Measurements from ENCODE around the gene DHX29. TPM values are rescaled to one million over a fixed set of nuclear protein-coding genes. Genes with fewer than 3 reads are reported as not detected.

Gene DHX29
- polyA plus RNA-seq, 1 experiment: 2.9 TPM

DNA sequence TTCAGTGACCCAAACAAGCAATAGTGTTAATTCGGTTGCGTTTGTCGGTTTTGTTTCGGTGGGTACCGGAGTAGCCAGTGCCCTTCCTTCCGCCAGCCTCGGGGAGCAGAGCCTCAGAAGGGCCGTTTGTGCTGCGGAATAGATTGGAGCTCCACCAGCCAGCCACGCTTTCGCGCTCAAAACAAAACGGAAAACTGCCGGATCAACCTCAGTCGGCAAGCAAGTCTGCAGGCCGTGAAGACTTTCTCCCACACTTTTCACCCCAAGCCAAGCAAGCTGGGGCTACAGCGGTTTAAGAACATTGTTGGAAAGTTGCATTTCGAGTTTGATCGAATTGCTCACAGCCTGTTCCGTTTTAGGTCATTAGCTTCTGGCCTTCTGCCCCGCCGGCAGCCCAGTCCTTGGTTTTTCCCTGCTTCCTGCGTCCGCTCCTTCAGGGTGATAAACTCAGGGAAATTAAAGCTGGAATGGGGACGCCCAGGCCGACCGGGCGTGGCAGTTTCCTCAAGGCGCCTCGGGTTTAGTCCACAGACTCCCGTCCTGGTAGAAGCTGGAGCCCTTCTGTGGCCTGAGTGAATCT lies 73.3 kb downstream of the DHX29 start:
- TF ChIP-seq, protein P1, sequence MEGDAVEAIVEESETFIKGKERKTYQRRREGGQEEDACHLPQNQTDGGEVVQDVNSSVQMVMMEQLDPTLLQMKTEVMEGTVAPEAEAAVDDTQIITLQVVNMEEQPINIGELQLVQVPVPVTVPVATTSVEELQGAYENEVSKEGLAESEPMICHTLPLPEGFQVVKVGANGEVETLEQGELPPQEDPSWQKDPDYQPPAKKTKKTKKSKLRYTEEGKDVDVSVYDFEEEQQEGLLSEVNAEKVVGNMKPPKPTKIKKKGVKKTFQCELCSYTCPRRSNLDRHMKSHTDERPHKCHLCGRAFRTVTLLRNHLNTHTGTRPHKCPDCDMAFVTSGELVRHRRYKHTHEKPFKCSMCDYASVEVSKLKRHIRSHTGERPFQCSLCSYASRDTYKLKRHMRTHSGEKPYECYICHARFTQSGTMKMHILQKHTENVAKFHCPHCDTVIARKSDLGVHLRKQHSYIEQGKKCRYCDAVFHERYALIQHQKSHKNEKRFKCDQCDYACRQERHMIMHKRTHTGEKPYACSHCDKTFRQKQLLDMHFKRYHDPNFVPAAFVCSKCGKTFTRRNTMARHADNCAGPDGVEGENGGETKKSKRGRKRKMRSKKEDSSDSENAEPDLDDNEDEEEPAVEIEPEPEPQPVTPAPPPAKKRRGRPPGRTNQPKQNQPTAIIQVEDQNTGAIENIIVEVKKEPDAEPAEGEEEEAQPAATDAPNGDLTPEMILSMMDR (IDR thresholded peaks at IDR 0.05; ENCODE audit: insufficient read depth, low read depth, low read length): no peak
- CTCF ChIA-PET: interaction anchor here (0.8 to 1.0 kb wide), 2 partner anchors 8 to 62 kb away, joined by 3 to 5 read pairs; no protein-coding TSS in a partner anchor
- DNase-seq (ENCODE audit: low read depth): no peak
- Histone ChIP-seq H3K4me3 (ENCODE audit: low read depth, low read length) (peak overlapping the region; percentile 43), H3K36me3 (ENCODE audit: control insufficient read depth, insufficient read depth, low read length) (no peaks in the 10 kb centered on the region), H3K27me3 (ENCODE audit: control insufficient read depth, insufficient read depth, low read length) (peaks cover 37% of the 10 kb centered on the region)
- POLR2A ChIA-PET: no interaction called here

DNA sequence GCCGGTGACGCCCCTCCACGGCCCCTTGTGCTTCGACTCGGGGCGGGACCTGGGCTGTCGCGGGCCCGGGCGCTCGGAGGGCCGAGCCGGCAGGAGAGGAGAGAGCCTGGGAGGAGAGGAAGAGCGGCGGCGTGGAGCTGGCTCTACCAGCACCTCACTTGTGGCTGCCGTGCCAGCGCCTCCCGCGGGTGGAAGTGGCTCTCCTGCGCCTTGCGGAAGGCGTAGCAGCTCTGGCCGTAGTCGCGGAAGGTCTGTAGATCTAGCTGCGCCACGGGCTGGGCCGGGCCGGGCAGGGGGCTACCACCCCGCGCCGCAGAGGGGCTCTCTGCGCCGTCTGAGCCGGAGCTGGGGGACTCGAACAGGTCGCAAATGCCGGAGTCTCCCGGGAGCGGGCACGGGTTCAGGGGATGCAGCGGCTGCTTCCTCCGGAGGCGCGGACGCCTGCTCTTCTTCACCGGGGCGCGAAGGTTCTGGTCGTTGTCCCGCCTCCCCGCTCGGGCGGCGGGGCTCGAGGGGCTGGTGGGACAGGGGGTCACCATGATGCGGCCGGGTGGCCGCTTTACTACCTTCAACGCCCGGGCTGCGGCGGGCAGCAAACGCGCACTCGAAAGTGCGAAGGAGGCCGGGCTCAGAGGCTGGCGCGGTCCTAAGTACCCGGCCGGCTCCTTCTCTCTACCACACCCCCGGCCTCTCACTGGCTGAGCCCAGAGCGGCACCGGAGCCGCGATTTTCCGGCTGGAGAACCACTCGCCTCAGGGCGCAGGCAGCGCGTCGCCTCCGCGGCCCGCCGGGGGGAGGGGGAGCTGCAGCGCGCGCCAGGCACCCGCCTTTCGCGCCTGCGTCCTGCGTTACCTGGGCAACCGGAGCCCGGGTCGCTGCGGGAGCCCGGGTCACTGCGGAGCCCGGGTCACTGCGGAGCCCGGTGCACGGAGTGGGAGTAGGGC lies 74.2 kb downstream of the DHX29 start, which contains the start of gene CCNO:
CCNO (minus strand) TSS at position 624 of the 944 bp plus-strand sequence; CDS start at position 539, 85 bp downstream.
- DNase-seq (ENCODE audit: low read depth): no peak
- peak within 1 kb of the TSS; percentile 43 for H3K4me3 ChIP-seq (ENCODE audit: low read depth, low read length)
- CTCF ChIA-PET: interaction anchor here (0.8 to 1.1 kb wide), 3 partner anchors 10 to 48 kb away, joined by 3 to 4 read pairs (median 3); no protein-coding TSS in a partner anchor
- peaks cover 43% of the 10 kb centered on the region for H3K27me3 ChIP-seq (ENCODE audit: control insufficient read depth, insufficient read depth, low read length)
- POLR2A ChIA-PET: no interaction called here
- TF ChIP-seq, protein P1 (IDR thresholded peaks at IDR 0.05; ENCODE audit: insufficient read depth, low read depth, low read length): no peak
- no peaks in the 10 kb centered on the region for H3K36me3 ChIP-seq (ENCODE audit: control insufficient read depth, insufficient read depth, low read length)

DNA sequence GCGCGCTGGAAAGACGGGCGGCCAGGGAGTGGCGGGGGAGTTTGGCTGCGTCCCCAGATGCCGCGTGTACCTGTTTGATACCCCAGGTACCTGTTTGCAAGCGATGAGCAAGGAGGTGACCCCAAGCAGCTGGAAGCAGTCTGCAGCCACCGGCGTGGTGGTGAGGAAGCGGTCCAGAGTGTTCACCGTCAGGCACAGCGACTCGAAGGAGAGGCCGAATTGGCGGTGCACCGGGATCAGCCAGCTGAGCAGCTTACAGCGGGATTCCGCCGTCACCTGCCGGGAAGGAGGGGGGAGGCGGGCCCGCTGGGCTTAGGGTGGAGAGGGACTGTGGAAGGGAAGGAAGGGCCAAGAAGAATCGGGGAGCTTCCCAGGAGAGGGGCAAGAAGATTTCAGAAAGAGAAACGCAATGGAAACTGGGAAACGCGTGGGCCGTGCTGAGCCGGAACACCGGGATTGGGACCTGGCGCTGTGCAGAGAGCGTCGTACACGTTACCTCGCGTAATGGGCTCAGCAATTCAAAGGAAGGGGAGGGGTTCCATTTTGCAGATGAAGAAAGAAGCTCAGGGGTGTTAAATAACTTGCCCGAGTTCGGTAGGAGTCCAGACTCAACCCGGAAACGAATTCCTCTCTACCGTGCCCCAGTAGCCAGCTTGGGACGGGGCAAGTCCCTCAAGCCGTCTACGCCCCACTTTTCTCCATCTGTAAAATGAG lies 75.1 kb downstream of the DHX29 start:
- H3K36me3 ChIP-seq (ENCODE audit: control insufficient read depth, insufficient read depth, low read length): no peaks in the 10 kb centered on the region
- POLR2A ChIA-PET: no interaction called here
- peaks cover 52% of the 10 kb centered on the region for H3K27me3 ChIP-seq (ENCODE audit: control insufficient read depth, insufficient read depth, low read length)
- peak overlapping the region; percentile 43 for H3K4me3 ChIP-seq (ENCODE audit: low read depth, low read length)
- DNase-seq (ENCODE audit: low read depth): no peak
- CTCF ChIA-PET: interaction anchor here (0.7 to 1.3 kb wide), 5 partner anchors 9 to 71 kb away, joined by 3 to 4 read pairs (median 3); no protein-coding TSS in a partner anchor
- TF ChIP-seq, protein P1 (IDR thresholded peaks at IDR 0.05; ENCODE audit: insufficient read depth, low read depth, low read length): no peak

DNA sequence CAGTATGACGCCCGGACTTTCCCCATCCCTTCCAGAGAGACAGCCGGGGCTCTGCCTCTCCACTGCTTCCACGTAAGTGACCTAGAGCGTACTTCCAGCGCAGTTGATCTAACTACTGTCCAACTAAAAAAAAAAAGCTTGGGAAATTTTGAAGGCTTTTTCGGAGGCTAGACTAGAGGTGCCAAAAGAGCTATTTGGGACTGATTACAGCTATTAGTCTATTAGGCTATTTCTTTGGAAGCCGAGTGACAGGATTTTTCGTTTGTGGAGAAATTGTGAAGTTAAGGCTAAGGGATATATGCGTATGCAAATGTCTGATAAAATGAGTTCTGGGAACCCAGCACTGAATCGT lies 75.6 kb downstream of the DHX29 start:
- H3K27me3 ChIP-seq (ENCODE audit: control insufficient read depth, insufficient read depth, low read length): peaks cover 53% of the 10 kb centered on the region
- ChIA-PET POLR2A (no interaction called here), CTCF (interaction anchor here (0.7 to 1.3 kb wide), 4 partner anchors 12 to 152 kb away, joined by 3 to 4 read pairs (median 3); no protein-coding TSS in a partner anchor)

More for the DNA sequence above, 75.6 kb downstream of the DHX29 start:
- Histone ChIP-seq H3K36me3 (ENCODE audit: control insufficient read depth, insufficient read depth, low read length) (no peaks in the 10 kb centered on the region), H3K4me3 (ENCODE audit: low read depth, low read length) (no peak overlapping the region)
- no peak for DNase-seq (ENCODE audit: low read depth)
- TF ChIP-seq, protein P1 (IDR thresholded peaks at IDR 0.05; ENCODE audit: insufficient read depth, low read depth, low read length): no peak
